HCT116 (cell line): ENCODE data around the gene GPN2. TPM values are rescaled to one million over a fixed set of nuclear protein-coding genes. Genes with fewer than 3 reads are reported as not detected.

Experiments used
- ATAC-seq: fragments of 200-7000 bp; cut with Tn5 transposase; 2 replicates; pipeline ENCODE4 v1.9.1; 2020; ENCODE audit warnings: mild to moderate bottlenecking, moderate library complexity
- BruUV-seq: library from RNA; stranded (reverse); fragments of 400-500 nt; replicated peaks from 2 replicates; lab custom pipeline; 2021; lab: Mats Ljungman, UMichigan
- CTCF ChIA-PET: fragments of 300-600 bp; sonication (Branson Sonifier 250); formaldehyde crosslinking; loops from one replicate; lab custom pipeline; 2021; ENCODE audit warnings: antibody characterized with exemption; lab: Charles Lee
- POLR2A ChIA-PET: fragments of 300-600, 350-600 bp; sonication (Branson Sonifier 250); formaldehyde crosslinking; loops from one replicate; lab custom pipeline; 2021; ENCODE audit warnings: antibody characterized with exemption; lab: Charles Lee
- RAD21 ChIA-PET, 2 experiments: fragments of 300-600 bp; sonication (Branson Sonifier 250); formaldehyde crosslinking; loops; one replicate each; lab custom pipeline; 2023; ENCODE audit warnings: low total read pairs in 2 of 2; ENCODE audit not compliant: uncharacterized antibody in 2 of 2, unreplicated experiment in 2 of 2, low non-redundant PET in 1 of 2; lab: Charles Lee
- DNase-seq: peaks from one replicate; pipeline ENCODE4 v3.0.0-alpha.2; 2010; ENCODE audit warnings: low read depth, low spot score
- H2AFZ ChIP-seq: fragments of 200-600 bp; shearing (Covaris generic), sonication (generic); 2 replicates; pipeline ENCODE4 v1.6.1; 2017; ENCODE audit warnings: low read depth, mixed run types, mixed read lengths, antibody characterized with exemption, low read length; ENCODE audit not compliant: poor library complexity, severe bottlenecking
- H3K27ac ChIP-seq: 2 replicates; pipeline ENCODE4 v1.5.1; 2012; ENCODE audit warnings: low read depth, low read length
- H3K27me3 ChIP-seq: fragments of 200-600 bp; sonication (generic); 2 replicates; pipeline ENCODE4 v1.6.1; 2016; ENCODE audit warnings: mixed run types, low read length, mixed read lengths; ENCODE audit not compliant: insufficient read depth
- H3K36me3 ChIP-seq, 2 experiments: fragments of 200-500 bp in 1 of 2; fragments of 200-600 bp in 1 of 2; sonication (Bioruptor generic) in 1 of 2; sonication (generic) in 1 of 2; 2 replicates each; pipeline versions ENCODE4 v1.5.1 to v1.6.1; 2014 to 2016; ENCODE audit warnings: low read length in 2 of 2, inconsistent platforms in 1 of 2, mixed read lengths in 1 of 2, mixed run types in 1 of 2; ENCODE audit not compliant: insufficient read depth in 2 of 2, control insufficient read depth in 1 of 2
- H3K4me1 ChIP-seq, 2 experiments: fragments of 200-600 bp in 1 of 2; sonication (generic) in 1 of 2; 2 replicates each; pipeline versions ENCODE4 v1.5.1 to v1.6.1; 2012 to 2017; ENCODE audit warnings: low read length in 2 of 2, inconsistent platforms in 1 of 2, mild to moderate bottlenecking in 1 of 2, mixed read lengths in 1 of 2, mixed run types in 1 of 2, moderate library complexity in 1 of 2; ENCODE audit not compliant: insufficient read depth in 2 of 2, control insufficient read depth in 1 of 2
- H3K4me2 ChIP-seq: fragments of 200-600 bp; sonication (generic); 2 replicates; pipeline ENCODE4 v1.6.1; 2017; ENCODE audit warnings: mixed run types, low read length, mixed read lengths
- H3K4me3 ChIP-seq, 2 experiments: fragments of 200-600 bp in 1 of 2; sonication (generic) in 1 of 2; replicated peaks in 1 of 2; 2 replicates each; pipeline ENCODE4 v1.5.1; 2011 to 2016; ENCODE audit warnings: low read length in 2 of 2, control low read depth in 1 of 2, low read depth in 1 of 2, mild to moderate bottlenecking in 1 of 2, mixed read lengths in 1 of 2, mixed run types in 1 of 2
- H3K79me2 ChIP-seq: fragments of 200-600 bp; sonication (generic); 2 replicates; pipeline ENCODE4 v1.6.1; 2017; ENCODE audit warnings: mild to moderate bottlenecking, mixed run types, low read length, moderate library complexity, mixed read lengths; ENCODE audit not compliant: insufficient read depth
- H3K9ac ChIP-seq: fragments of 200-600 bp; sonication (generic); 2 replicates; pipeline ENCODE4 v1.6.1; 2016; ENCODE audit warnings: low read length, mixed read lengths
- H3K9me2 ChIP-seq: fragments of 200-600 bp; sonication (generic), shearing (Covaris generic); 2 replicates; pipeline ENCODE4 v1.6.1; 2017; ENCODE audit warnings: mixed run types, mild to moderate bottlenecking, moderate library complexity; ENCODE audit not compliant: insufficient read depth
- H3K9me3 ChIP-seq, 2 experiments: fragments of 200-500 bp in 1 of 2; fragments of 200-600 bp in 1 of 2; sonication (Bioruptor generic) in 1 of 2; sonication (generic) in 1 of 2; 2 replicates each; pipeline ENCODE4 v1.6.1; 2014 to 2017; ENCODE audit warnings: low read length in 2 of 2, mixed read lengths in 2 of 2, inconsistent platforms in 1 of 2, low read depth in 1 of 2, mild to moderate bottlenecking in 1 of 2, mixed run types in 1 of 2, moderate library complexity in 1 of 2; ENCODE audit not compliant: control insufficient read depth in 1 of 2, insufficient read depth in 1 of 2
- H4K20me1 ChIP-seq: fragments of 200-600 bp; sonication (generic), shearing (Covaris generic); 2 replicates; pipeline ENCODE4 v1.6.1; 2017; ENCODE audit warnings: mixed run types, mild to moderate bottlenecking, moderate library complexity; ENCODE audit not compliant: insufficient read depth
- CBX3 ChIP-seq: IDR thresholded peaks from 2 replicates; pipeline ENCODE4 v1.6.1; 2012; ENCODE audit warnings: low read depth
- CEBPB ChIP-seq: IDR thresholded peaks from 2 replicates; pipeline ENCODE4 v1.6.1; 2012; ENCODE audit warnings: low read depth
- CTCF ChIP-seq, 3 experiments: fragments of 200-600 bp in 1 of 3; sonication (generic) in 1 of 3; IDR thresholded peaks in 2 of 3; conservative IDR thresholded peaks in 1 of 3; 2 replicates each; pipeline ENCODE4 v1.5.1; 2012 to 2017; ENCODE audit warnings: low read depth in 2 of 3, low read length in 2 of 3, antibody characterized with exemption in 1 of 3, borderline replicate concordance in 1 of 3, control low read depth in 1 of 3, mild to moderate bottlenecking in 1 of 3, mixed read lengths in 1 of 3, mixed run types in 1 of 3, moderate library complexity in 1 of 3; ENCODE audit not compliant: insufficient read depth in 1 of 3
- ELF1 ChIP-seq: IDR thresholded peaks from 2 replicates; pipeline ENCODE4 v1.6.1; 2012; ENCODE audit warnings: low read depth, borderline replicate concordance
- EZH2phosphoT487 ChIP-seq: fragments of 200-600 bp; IDR thresholded peaks from 2 replicates; pipeline ENCODE4 v1.6.1; 2018; ENCODE audit warnings: antibody characterized with exemption, borderline replicate concordance
- JUND ChIP-seq: IDR thresholded peaks from 2 replicates; pipeline ENCODE4 v1.6.1; 2012
- POLR2A ChIP-seq: IDR thresholded peaks from 2 replicates; pipeline ENCODE4 v1.7.0; 2011; ENCODE audit warnings: borderline replicate concordance; ENCODE audit not compliant: insufficient read depth, insufficient read length; ENCODE audit errors: extremely low read depth
- POLR2AphosphoS5 ChIP-seq: IDR thresholded peaks from 2 replicates; pipeline ENCODE4 v1.6.1; 2011; ENCODE audit warnings: mild to moderate bottlenecking, low read depth, low read length, moderate library complexity
- RAD21 ChIP-seq: IDR thresholded peaks from 2 replicates; pipeline ENCODE4 v1.6.1; 2012; ENCODE audit warnings: low read depth, mild to moderate bottlenecking
- SP1 ChIP-seq: IDR thresholded peaks from 2 replicates; pipeline ENCODE4 v1.6.1; 2012; ENCODE audit warnings: low read depth
- TCF7L2 ChIP-seq: IDR thresholded peaks from 2 replicates; pipeline ENCODE4 v1.7.0; 2011; ENCODE audit warnings: borderline replicate concordance, inconsistent platforms; ENCODE audit not compliant: insufficient read depth, insufficient read length; ENCODE audit errors: extremely low read depth
- ZFX ChIP-seq: fragments of 450-650 bp; IDR thresholded peaks from 2 replicates; pipeline ENCODE4 v1.6.1; 2017
- ZNF274 ChIP-seq: fragments of 200-500 bp; sonication (Bioruptor generic); IDR thresholded peaks from 2 replicates; pipeline ENCODE4 v1.6.1; 2014; ENCODE audit warnings: mild to moderate bottlenecking, low read depth, low read length, inconsistent platforms
- intact Hi-C: fragments of 100-400 bp; cut with micrococcal nuclease; formaldehyde crosslinking; loops from 2 replicates; pipeline ENCODE4 v1.10.0; 2022
- total RNA-seq: library from RNA; stranded (reverse); gene quantifications from one replicate; pipeline ENCODE4 v1.2.1, GENCODE V29; 2021; ENCODE audit not compliant: unreplicated experiment
- TF ChIP-seq, protein P1 (sequence below): IDR thresholded peaks from 2 replicates; pipeline ENCODE4 v1.6.1; 2012; ENCODE audit warnings: low read depth
- TF ChIP-seq, protein P2 (sequence below): IDR thresholded peaks from 2 replicates; pipeline ENCODE4 v1.6.1; 2012

Gene GPN2
- total RNA-seq, 1 experiment from 2014 or later, result 37.2 TPM

DNA sequence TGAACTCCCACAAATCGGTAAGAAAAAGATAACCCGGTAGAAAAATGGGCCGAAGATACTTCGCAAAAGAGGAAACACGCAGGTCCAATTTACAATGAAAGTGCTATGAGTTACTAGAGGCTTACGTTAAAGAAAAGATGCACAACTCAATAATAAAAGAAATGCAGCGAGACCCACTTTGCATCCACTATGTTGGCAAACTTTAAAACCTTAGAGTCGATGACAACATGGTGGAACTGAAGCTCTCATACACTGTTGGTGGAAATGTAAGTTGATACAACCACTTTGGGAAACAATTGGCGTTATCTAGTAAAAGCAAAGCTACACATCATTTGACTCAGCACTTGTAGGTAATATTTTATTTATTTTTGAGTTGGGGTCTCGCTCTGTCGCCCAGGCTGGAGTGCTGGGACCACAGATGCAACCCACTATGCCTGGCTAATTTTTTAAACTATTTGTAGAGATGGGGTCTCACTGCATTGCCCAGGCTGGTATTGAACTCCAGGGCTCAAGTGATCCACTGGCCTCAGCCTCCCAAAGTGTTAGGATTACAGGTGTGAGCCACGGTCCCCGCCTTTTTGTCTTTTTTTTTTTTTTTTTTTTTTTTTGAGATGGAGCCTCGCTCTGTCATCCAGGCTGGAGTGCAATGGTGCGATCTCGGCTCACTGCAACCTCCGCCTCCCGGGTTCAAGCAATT is 10.9 kb upstream of the GPN2 start:
- no peaks in the 10 kb centered on the region for H3K27me3 ChIP-seq
- H3K9me3 ChIP-seq, result no peaks in the 10 kb centered on the region
- H3K79me2 ChIP-seq, result peaks cover 27% of the 10 kb centered on the region
- BruUV-seq, result TSS peak; percentile 94
- peak overlapping the region; percentile 79 for H3K4me2 ChIP-seq
- H3K9me2 ChIP-seq, result no peaks in the 10 kb centered on the region
- peak overlapping the region; percentile 91 for H2AFZ ChIP-seq
- POLR2A ChIA-PET, result interaction anchor here (1.0 to 2.0 kb wide), 7 partner anchors 8 to 59 kb away, joined by 3 to 17 read pairs (median 6); partner anchors contain the start of genes GPN2 and KDF1
- H3K4me1 ChIP-seq, result peaks cover 0 to 17% of the 10 kb centered on the region in 2 experiments; a peak in 2 of 4 replicates
- ATAC-seq, result no peak
- TF ChIP-seq, protein P1, sequence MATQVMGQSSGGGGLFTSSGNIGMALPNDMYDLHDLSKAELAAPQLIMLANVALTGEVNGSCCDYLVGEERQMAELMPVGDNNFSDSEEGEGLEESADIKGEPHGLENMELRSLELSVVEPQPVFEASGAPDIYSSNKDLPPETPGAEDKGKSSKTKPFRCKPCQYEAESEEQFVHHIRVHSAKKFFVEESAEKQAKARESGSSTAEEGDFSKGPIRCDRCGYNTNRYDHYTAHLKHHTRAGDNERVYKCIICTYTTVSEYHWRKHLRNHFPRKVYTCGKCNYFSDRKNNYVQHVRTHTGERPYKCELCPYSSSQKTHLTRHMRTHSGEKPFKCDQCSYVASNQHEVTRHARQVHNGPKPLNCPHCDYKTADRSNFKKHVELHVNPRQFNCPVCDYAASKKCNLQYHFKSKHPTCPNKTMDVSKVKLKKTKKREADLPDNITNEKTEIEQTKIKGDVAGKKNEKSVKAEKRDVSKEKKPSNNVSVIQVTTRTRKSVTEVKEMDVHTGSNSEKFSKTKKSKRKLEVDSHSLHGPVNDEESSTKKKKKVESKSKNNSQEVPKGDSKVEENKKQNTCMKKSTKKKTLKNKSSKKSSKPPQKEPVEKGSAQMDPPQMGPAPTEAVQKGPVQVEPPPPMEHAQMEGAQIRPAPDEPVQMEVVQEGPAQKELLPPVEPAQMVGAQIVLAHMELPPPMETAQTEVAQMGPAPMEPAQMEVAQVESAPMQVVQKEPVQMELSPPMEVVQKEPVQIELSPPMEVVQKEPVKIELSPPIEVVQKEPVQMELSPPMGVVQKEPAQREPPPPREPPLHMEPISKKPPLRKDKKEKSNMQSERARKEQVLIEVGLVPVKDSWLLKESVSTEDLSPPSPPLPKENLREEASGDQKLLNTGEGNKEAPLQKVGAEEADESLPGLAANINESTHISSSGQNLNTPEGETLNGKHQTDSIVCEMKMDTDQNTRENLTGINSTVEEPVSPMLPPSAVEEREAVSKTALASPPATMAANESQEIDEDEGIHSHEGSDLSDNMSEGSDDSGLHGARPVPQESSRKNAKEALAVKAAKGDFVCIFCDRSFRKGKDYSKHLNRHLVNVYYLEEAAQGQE, result no peak
- no peak for TF ChIP-seq ZFX
- TF ChIP-seq POLR2A, result no peak
- TF ChIP-seq CEBPB, result no peak
- no peak for TF ChIP-seq POLR2AphosphoS5
- TF ChIP-seq, protein P2, sequence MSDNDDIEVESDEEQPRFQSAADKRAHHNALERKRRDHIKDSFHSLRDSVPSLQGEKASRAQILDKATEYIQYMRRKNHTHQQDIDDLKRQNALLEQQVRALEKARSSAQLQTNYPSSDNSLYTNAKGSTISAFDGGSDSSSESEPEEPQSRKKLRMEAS, result no peak
- TF ChIP-seq JUND, result no peak
- TF ChIP-seq ELF1, result no peak
- TF ChIP-seq SP1, result no peak
- TF ChIP-seq CBX3, result no peak
- no peak for TF ChIP-seq RAD21
- no peak for TF ChIP-seq EZH2phosphoT487
- TF ChIP-seq ZNF274, result no peak
- no peak for TF ChIP-seq TCF7L2
- no peak for TF ChIP-seq CTCF (IDR thresholded peaks at IDR 0.05 in 2 of 3, conservative IDR thresholded peaks at IDR 0.05 in 1 of 3; ENCODE audit: borderline replicate concordance in 1 of 3, insufficient read depth in 1 of 3, low read depth in 2 of 3, low read length in 2 of 3)
- RAD21 ChIA-PET, result interaction anchor here in 1 of 2 experiments (0.7 kb wide), 1 partner anchor 91 kb away, joined by 3 read pairs; no protein-coding TSS in a partner anchor
- intact Hi-C loops, result no loop called here
- peak overlapping the region; percentile 93 for H3K9ac ChIP-seq
- CTCF ChIA-PET, result interaction anchor here (0.9 kb wide), 1 partner anchor 11 kb away, joined by 3 read pairs; the partner anchor contains the start of gene GPN2
- peaks cover 8% of the 10 kb centered on the region in 2 experiments; a peak in 2 of 4 replicates for H3K36me3 ChIP-seq
- H4K20me1 ChIP-seq, result no peaks in the 10 kb centered on the region
- DNase-seq, result no peak
- H3K27ac ChIP-seq, result peak overlapping the region; percentile 61
- peak overlapping the region; percentile 92 to 99 for H3K4me3 ChIP-seq
